HTR-8/SVneo (cell line): ENCODE data around the gene CYREN.

Source experiments
- DNase-seq: peaks from one replicate; pipeline ENCODE4 v3.0.0; 2011; ENCODE audit warnings: low spot score, mixed read lengths; ENCODE audit not compliant: insufficient read length
- FAIRE-seq: peaks from 2 replicates; lab custom pipeline; 2011; peaks lifted over from hg19 to GRCh38; lab: Jason Lieb, UNC

CYREN gene

GRCh38 chr7:135197906-135198655, 27.6 kb upstream of the CYREN start:
- DNase-seq (no peak), FAIRE-seq (no peak)

GRCh38 chr7:135197343-135197742, 26.8 kb upstream of the CYREN start:
- FAIRE-seq (no peak), DNase-seq (no peak)

- no peak for FAIRE-seq
- no peak for DNase-seq
Observed at GRCh38 chr7:135195968-135196629, 25.6 kb upstream of the CYREN start.

- DNase-seq (no peak), FAIRE-seq (no peak)
Observed at GRCh38 chr7:135195156-135195555, 24.6 kb upstream of the CYREN start.

- FAIRE-seq (no peak), DNase-seq (no peak)
Observed at GRCh38 chr7:135194494-135195095, 24.1 kb upstream of the CYREN start.

- FAIRE-seq (no peak), DNase-seq (no peak)
Observed at GRCh38 chr7:135193615-135194081, 23.1 kb upstream of the CYREN start.

GRCh38 chr7:135192914-135193536, 22.5 kb upstream of the CYREN start:
- DNase-seq (no peak), FAIRE-seq (no peak)

- no peak for FAIRE-seq
- no peak for DNase-seq
Observed at GRCh38 chr7:135190703-135191102, 20.2 kb upstream of the CYREN start.

- DNase-seq, result no peak
- FAIRE-seq, result no peak
Observed at GRCh38 chr7:135189961-135190360, 19.5 kb upstream of the CYREN start.

GRCh38 chr7:135189221-135189662, 18.7 kb upstream of the CYREN start:
- FAIRE-seq (no peak), DNase-seq (no peak)

- DNase-seq, result no peak
- no peak for FAIRE-seq
Observed at GRCh38 chr7:135188298-135188984, 17.9 kb upstream of the CYREN start.

- DNase-seq (no peak), FAIRE-seq (no peak)
Observed at GRCh38 chr7:135186841-135187253, 16.3 kb upstream of the CYREN start.

GRCh38 chr7:135186261-135186540, 15.7 kb upstream of the CYREN start:
- DNase-seq (no peak), FAIRE-seq (no peak)

- no peak for FAIRE-seq
Observed at GRCh38 chr7:135185471-135186260, 15.2 kb upstream of the CYREN start.

GRCh38 chr7:135184254-135184841, 13.8 kb upstream of the CYREN start:
- FAIRE-seq, result no peak

More at GRCh38 chr7:135185471-135186260, 15.2 kb upstream of the CYREN start:
- no peak for DNase-seq

GRCh38 chr7:135183478-135183877, 13.0 kb upstream of the CYREN start:
- FAIRE-seq, result no peak
- no peak for DNase-seq

More at GRCh38 chr7:135184254-135184841, 13.8 kb upstream of the CYREN start:
- DNase-seq, result no peak

GRCh38 chr7:135181929-135182678, 11.6 kb upstream of the CYREN start:
- FAIRE-seq (no peak), DNase-seq (no peak)

GRCh38 chr7:135181261-135181928, 10.9 kb upstream of the CYREN start:
- FAIRE-seq (no peak), DNase-seq (no peak)
